Aorta (tissue), 5 donors: ENCODE data around the gene EXOC3L1. TPM values are rescaled to one million over a fixed set of nuclear protein-coding genes. Genes with fewer than 3 reads are reported as not detected.

Source experiments
- ATAC-seq: fragments of 200-7000 bp; cut with Tn5 transposase; one replicate; pipeline ENCODE4 v1.9.1; 2022; ENCODE audit warnings: moderate library complexity; ENCODE audit not compliant: low FRiP score
- DNase-seq, 2 donors: peaks; one replicate each; pipeline ENCODE4 v3.0.0-alpha.2; 2020
- H3K27ac ChIP-seq, 2 donors: one replicate each; pipeline ENCODE4 v1.5.1; 2013; ENCODE audit warnings: low read length in 2 of 2, mild to moderate bottlenecking in 2 of 2, moderate library complexity in 2 of 2, control low read depth in 1 of 2, inconsistent platforms in 1 of 2, low read depth in 1 of 2
- H3K27me3 ChIP-seq, 2 donors: one replicate each; pipeline ENCODE4 v1.6.1; 2013; ENCODE audit warnings: control low read depth in 1 of 2, low read length in 1 of 2, mild to moderate bottlenecking in 1 of 2, moderate library complexity in 1 of 2; ENCODE audit not compliant: insufficient read depth in 2 of 2, control insufficient read depth in 1 of 2
- H3K36me3 ChIP-seq, 2 donors: one replicate each; pipeline ENCODE4 v1.6.1; 2013; ENCODE audit warnings: control low read depth in 1 of 2, low read length in 1 of 2, mild to moderate bottlenecking in 1 of 2; ENCODE audit not compliant: insufficient read depth in 2 of 2, control insufficient read depth in 1 of 2
- H3K4me1 ChIP-seq, 2 donors: one replicate each; pipeline ENCODE4 v1.6.1; 2013; ENCODE audit warnings: low read length in 2 of 2, control low read depth in 1 of 2, mild to moderate bottlenecking in 1 of 2, moderate library complexity in 1 of 2; ENCODE audit not compliant: insufficient read depth in 2 of 2, control insufficient read depth in 1 of 2
- H3K4me3 ChIP-seq, 2 donors: one replicate each; pipeline ENCODE4 v1.5.1; 2013; ENCODE audit warnings: low read length in 2 of 2, control low read depth in 1 of 2, mild to moderate bottlenecking in 1 of 2
- H3K9me3 ChIP-seq: one replicate; pipeline ENCODE4 v1.6.1; 2013; ENCODE audit warnings: mild to moderate bottlenecking, low read length; ENCODE audit not compliant: control insufficient read depth
- WGBS, 2 donors: extraction: QIAGEN DNeasy Blood & Tissue Kit; methylation state at CpG; one replicate each; pipeline ENCODE4 v1.1.7; 2013; 5-methylcytosine and 5-hydroxymethylcytosine counted together
- intact Hi-C, 2 donors: fragments of 100-400 bp; cut with DNase I; formaldehyde crosslinking; loops; one replicate each; pipeline versions ENCODE4 v1.14.2 to v1.15.0; 2022
- polyA plus RNA-seq, 2 donors: library from polyadenylated mRNA; stranded (reverse); fragments of 200-250 nt; gene quantifications; one replicate each; pipeline ENCODE4 v1.2.3, GENCODE V29; 2013
- total RNA-seq, 2 donors: library from RNA; stranded (reverse); fragmentation: NEBNext Ultra II Directional; extraction: Animal tissue kit (Norgen Biotek cat#: 25700); gene quantifications; one replicate each; pipeline ENCODE4 v1.2.1, GENCODE V29; 2021
- donor health status: healthy with polysubstance abuse.
- donor health status: Bipolar disorder and iron deficiency.
- donor health status: DM: no; HTN: no; CAD: no.
- donor health status: DM: no; HTN: no; CAD: no.
- donor health status: DM: yes; HTN: yes; CAD: no.

The EXOC3L1 gene
- total and polyA plus RNA-seq, 4 donors = 0.51 to 4.4 (median 1.5) TPM

DNA sequence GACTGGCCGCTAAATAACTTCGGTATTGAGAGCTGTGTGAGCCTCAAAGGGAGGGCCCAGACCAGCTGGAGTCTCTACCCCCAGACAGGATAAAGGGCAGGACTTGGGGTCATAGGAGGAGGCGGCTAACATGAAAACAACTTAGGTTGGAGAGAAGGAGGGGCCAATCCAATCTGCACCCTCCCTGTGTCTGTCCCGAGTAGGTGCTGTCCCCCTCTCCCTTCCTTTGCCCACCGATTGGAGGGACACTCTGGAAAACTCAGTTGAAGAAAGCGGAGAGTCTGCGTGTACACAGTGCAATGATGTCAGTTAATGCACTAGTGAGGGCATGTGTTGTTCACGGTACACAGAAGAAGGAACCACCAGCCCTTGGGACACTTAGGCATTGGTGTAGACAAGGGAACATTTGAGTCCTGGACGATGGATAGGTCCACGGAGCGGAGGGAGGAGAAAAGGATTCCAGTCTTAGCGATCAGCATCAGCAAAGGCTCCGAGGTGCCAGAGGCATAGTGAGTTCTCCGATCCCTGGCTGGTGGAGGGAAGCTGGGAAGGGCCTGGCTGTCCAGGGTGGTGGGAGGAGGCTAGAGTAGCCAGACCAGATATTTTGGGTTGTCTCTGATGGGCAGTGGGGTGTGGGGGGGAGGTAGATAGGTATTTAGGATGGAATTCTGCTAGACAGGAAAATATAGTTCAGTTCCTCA lies 18.8 kb downstream of the EXOC3L1 start:
- Histone ChIP-seq H3K9me3 (no peaks in the 10 kb centered on the region), H3K4me3 (peak overlapping the region in 1 of 2 donors; percentile 22), H3K27ac (peak overlapping the region; percentile 68 to 78), H3K36me3 (no peaks in the 10 kb centered on the region), H3K27me3 (no peaks in the 10 kb centered on the region), H3K4me1 (no peaks in the 10 kb centered on the region)
- 35 to 48% methylated on average over 14 of the region's 14 CpGs for WGBS, 2 donors
- intact Hi-C loops = no loop called here
- no peak for DNase-seq
- peak; percentile 9 for ATAC-seq

DNA sequence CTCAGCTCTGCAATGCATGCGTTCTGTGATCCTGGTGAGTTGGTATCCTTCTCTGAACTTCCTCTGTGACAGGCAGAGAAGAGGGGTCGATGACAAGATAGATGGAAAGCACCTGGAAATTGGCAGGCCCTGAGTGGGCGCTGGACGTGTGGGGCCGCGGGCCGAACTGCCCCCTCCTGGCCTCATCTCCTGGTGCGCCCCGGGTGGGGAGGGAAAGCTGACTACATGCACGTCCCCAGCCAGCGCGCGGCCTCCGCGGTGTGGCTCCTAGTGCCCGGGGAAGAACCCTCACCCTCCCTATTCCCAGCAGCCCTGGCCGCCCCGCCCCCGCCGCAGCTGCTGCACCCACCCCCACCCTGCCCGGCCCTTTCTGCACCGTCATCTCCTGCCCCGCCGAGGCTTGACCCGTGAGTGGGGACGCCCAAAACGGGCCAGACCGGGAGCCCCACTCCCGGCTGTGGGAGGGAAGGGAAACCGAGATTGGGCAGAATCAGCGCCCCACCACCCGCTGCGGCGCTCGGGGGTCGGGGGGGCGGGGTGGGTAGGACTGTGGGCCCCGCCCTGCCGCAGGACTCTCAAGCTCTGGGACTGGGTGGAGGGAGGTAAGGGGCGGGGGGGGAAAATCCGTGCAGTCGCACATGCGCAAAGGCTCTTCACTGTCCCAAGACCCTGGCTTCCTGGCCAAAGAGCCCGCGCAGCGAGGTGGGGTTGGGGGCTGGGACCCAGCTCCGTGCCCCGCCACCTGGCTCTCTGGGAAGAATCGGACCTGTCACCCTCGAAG lies 19.6 kb downstream of the EXOC3L1 start, which contains the start of gene NOL3:
NOL3 (plus strand) TSS at position 371 of the 781 bp plus-strand sequence.
- peak within 1 kb of the TSS; percentile 68 to 82 for H3K27ac ChIP-seq

DNA sequence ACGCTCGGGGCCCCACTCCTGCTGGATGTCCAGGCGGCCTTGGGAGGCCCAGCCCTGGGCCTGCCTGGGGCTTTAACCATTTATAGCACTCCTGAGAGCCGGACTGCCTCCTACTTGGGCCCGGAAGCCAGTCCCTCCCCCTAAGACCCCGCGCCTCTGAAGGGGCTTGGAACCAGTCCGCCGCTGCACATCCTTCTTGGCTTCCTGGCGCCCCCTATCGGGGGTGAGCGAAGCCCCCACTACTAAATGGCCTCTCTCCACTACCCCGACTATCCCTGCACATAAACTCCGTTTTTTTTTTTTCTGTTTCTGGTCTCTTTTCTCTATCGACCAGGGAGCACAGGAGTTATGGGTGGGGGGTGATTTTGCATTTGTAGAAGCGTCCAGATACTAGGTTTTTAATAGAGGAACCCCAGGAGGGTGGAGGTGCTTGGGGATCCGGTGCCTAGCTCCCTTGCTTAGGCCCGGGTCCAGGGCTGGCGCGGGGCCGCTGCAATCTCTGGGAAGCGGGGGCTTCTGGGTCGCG lies 20.2 kb downstream of the EXOC3L1 start:
- Histone ChIP-seq H3K9me3 (no peaks in the 10 kb centered on the region), H3K27ac (peak overlapping the region; percentile 68 to 82), H3K36me3 (no peaks in the 10 kb centered on the region), H3K27me3 (no peaks in the 10 kb centered on the region), H3K4me1 (no peaks in the 10 kb centered on the region), H3K4me3 (peak overlapping the region; percentile 34 to 43)
- no peak for DNase-seq
- intact Hi-C loops = no loop called here
- no peak for ATAC-seq
- 9 to 11% methylated on average over 24 of the region's 24 CpGs for WGBS, 2 donors

More for the DNA sequence above, 19.6 kb downstream of the EXOC3L1 start, which contains the start of gene NOL3:
- H3K4me1 ChIP-seq = no peaks in the 10 kb centered on the region
- no peaks in the 10 kb centered on the region for H3K27me3 ChIP-seq
- DNase-seq (peak; percentile 94 to 95), ATAC-seq (peak; percentile 81)
- H3K36me3 ChIP-seq = no peaks in the 10 kb centered on the region
- intact Hi-C loops = no loop called here
- H3K9me3 ChIP-seq = no peaks in the 10 kb centered on the region
- WGBS, 2 donors = 1 to 2% methylated on average over 40 to 50 of the region's 50 CpGs
- peak within 1 kb of the TSS; percentile 34 to 43 for H3K4me3 ChIP-seq

DNA sequence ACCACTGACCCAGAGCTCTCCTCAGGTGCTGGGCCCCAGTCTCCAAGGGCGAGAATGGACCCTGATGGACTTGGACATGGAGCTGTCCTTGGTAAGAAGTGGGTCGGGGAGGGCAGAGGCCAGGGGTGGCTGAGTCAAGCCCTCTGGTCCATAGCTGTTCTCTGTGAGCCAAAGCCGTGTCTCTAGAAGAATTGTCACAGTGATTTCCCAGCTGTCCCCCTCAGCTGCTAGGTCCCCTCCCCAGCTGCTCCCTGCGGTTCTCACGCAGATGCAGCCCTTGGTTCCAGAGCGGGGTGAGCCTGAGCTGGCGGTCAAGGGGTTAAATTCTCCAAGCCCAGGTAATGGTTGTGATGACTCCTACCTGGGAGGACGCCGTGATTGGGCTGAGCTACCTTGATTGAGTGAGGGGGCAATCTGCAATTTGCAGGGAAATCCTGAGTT lies 20.9 kb downstream of the EXOC3L1 start:
- Histone ChIP-seq H3K36me3 (no peaks in the 10 kb centered on the region), H3K27ac (no peak overlapping the region), H3K4me3 (no peak overlapping the region), H3K9me3 (no peaks in the 10 kb centered on the region), H3K4me1 (no peaks in the 10 kb centered on the region), H3K27me3 (no peaks in the 10 kb centered on the region)
- intact Hi-C loops = no loop called here
- ATAC-seq (no peak), DNase-seq (no peak)
- 71 to 77% methylated on average over 9 of the region's 9 CpGs for WGBS, 2 donors

DNA sequence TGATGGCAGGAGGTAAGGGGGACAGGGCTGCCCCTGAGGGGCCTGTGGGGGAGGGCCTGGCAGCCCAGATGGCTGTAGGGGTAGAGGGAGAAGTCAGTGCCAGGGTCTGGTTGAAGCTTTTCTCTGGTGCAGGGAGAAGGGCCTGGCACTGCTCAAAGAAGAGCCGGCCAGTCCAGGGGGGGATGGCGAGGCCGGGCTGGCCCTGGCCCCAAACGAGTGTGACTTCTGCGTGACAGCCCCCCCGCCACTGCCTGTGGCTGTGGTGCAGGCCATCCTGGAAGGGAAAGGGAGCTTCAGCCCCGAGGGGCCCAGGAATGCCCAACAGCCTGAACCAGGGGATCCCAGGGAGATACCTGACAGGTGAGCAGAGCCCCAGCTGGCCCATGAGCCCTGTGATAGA lies 22.3 kb downstream of the EXOC3L1 start:
- Histone ChIP-seq H3K9me3 (no peaks in the 10 kb centered on the region), H3K27me3 (no peaks in the 10 kb centered on the region), H3K36me3 (no peaks in the 10 kb centered on the region), H3K4me1 (no peaks in the 10 kb centered on the region), H3K4me3 (no peak overlapping the region), H3K27ac (no peak overlapping the region)
- intact Hi-C loops = no loop called here
- 93 to 96% methylated on average over 7 of the region's 7 CpGs for WGBS, 2 donors
- ATAC-seq (no peak), DNase-seq (no peak)

DNA sequence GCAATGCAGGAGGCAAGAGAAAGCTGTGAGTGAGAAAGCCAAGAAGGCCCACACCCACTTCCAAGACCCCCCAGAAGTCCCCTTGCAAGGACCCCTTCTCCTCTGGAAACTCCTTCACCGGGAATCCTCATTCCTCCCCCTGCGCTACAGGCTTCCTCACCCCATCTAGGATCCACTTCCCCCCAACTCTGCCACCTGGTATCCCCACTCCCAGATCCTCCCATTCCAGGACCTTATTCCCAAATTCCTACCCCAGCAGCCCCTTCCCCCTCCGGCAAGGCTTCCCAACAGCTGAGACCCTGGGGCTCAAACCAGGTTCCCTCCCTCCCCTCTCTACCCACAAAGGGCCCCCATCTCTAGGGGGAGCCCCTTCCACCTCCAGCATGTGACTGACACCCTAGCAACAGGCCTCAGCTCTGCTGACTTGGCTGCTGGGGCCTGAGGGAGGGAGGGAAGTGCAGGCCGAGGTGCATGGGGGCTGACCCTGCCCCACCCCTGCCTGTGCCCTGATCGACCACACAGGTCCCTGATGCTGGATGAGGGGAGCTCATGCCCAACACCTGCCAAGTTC lies 23.3 kb downstream of the EXOC3L1 start:
- Histone ChIP-seq H3K36me3 (no peaks in the 10 kb centered on the region), H3K4me3 (no peak overlapping the region), H3K27ac (no peak overlapping the region), H3K4me1 (no peaks in the 10 kb centered on the region), H3K9me3 (no peaks in the 10 kb centered on the region), H3K27me3 (no peaks in the 10 kb centered on the region)
- no peak for ATAC-seq
- DNase-seq = no peak
- intact Hi-C loops = no loop called here
- 95 to 96% methylated on average over 5 of the region's 5 CpGs for WGBS, 2 donors

DNA sequence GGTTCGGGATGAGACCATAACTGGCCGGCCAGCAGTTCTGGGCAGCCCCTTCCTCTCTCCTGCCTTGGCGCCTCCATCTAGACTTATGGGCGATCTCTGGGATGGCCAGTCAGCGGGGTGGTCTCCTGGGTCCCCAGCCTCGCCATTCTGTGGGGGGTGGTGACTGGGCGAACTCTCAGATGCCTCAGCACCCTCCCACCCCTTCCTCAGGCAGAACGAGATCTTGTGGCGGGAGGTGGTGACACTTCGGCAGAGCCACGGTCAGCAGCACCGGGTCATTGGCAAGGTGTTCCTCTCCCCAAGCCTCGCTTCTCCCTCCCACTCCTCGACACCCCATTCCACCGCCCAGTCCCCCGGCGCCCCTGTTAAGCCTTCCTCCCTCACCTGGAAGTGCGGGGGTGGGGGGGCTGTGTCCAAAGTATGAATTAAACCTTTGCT lies 23.8 kb downstream of the EXOC3L1 start:
- Histone ChIP-seq H3K27ac (no peak overlapping the region), H3K9me3 (no peaks in the 10 kb centered on the region), H3K4me3 (no peak overlapping the region), H3K4me1 (no peaks in the 10 kb centered on the region), H3K36me3 (no peaks in the 10 kb centered on the region), H3K27me3 (no peaks in the 10 kb centered on the region)
- intact Hi-C loops = no loop called here
- DNase-seq = no peak
- WGBS, 2 donors = 65 to 71% methylated on average over 18 of the region's 18 CpGs
- ATAC-seq = no peak

DNA sequence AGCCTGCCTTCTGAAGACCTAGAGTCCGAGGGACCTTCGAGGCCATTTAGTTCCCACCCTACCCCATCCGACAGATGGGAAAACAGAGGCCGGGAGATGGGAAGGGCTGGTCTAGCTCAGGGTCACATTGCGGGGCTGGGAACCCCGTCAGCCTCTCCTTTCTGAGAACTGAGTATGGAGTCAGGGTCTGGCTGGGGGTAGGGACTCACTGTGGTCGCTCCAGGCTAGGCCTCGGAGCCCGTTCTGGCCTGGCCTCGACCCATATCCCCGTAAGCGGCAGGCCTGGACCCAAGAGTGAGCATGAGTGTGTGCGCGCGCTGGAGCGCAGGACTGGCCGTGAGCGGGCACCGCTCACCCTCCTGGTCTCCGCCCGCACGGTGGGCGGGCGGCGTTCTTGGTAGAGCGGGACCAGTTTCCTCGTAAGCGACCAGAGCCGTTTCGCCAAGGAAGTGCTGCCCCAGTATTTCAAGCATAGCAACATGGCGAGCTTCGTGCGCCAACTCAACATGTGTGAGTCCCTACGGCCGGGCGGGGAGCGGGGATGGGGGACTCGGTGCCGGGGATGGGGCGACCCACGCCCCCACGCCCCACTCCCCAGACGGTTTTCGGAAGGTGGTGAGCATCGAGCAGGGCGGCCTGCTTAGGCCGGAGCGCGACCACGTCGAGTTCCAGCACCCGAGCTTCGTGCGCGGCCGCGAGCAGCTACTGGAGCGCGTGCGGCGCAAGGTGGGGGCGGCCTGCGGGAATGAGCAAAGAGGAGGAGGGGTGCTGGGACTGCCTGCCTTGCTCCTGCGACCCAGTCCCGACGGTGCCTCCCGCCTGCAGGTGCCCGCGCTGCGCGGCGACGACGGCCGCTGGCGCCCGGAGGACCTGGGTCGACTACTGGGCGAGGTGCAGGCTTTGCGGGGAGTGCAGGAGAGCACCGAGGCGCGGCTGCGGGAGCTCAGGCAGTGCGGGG lies 24.5 kb downstream of the EXOC3L1 start:
- WGBS, 2 donors = 19 to 20% methylated on average over 85 of the region's 85 CpGs
- intact Hi-C loops = no loop called here
- no peak for ATAC-seq
- Histone ChIP-seq H3K27ac (no peak overlapping the region), H3K4me1 (no peaks in the 10 kb centered on the region), H3K27me3 (no peaks in the 10 kb centered on the region), H3K36me3 (no peaks in the 10 kb centered on the region), H3K4me3 (no peak overlapping the region), H3K9me3 (no peaks in the 10 kb centered on the region)
- no peak for DNase-seq
